ENCODE results near the gene PIP5K1B.
A peak's percentile ranks its signal among the peaks of the same experiment; 100 is the strongest.
"Not testable (repeated sequence)": the region's sequence is repeated elsewhere in the genome, so short reads cannot be mapped to it uniquely, and the experiment has no call there.

Gene PIP5K1B

DNA sequence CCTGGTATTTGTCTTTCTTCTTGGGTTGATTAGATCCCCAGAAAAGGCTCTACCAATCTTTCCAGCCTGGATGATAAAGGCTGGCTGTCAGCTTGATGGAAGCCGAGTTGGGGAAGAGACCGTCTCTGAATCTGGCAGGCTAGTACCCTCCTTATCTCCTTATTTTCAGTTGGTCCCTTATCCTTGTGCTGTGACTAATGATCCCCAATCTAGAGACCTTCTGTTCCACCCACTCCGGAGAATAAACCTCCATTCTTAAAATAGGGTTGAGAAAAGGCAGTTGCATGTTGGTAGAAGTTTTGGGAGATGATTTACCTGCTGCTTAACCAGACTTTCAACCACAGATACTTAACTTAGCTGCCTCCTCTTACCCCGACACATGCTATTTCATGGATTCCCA, 256.5 kb downstream of the PIP5K1B start:
- DNase-seq (ENCODE audit: low spot score): no peak

DNA sequence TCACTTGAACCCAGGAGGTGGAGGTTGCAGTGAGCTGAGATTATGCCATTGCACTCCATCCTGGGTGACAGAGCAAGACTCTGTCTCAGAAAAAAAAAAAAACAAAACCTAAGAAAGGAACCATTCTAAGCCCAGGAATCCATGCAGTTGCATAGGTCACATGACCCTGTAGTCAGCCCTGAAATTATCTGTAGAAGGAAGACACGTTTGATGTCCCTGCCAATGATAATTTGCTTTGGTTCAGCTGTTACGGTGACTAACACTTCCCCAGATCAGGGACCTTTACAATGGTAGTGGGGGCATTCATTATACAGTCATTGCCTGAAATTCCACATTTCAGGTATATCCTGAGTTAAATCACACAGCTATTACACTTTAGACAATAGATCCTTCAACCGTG, 258.4 kb downstream of the PIP5K1B start:
- DNase-seq (ENCODE audit: low spot score): no peak

DNA sequence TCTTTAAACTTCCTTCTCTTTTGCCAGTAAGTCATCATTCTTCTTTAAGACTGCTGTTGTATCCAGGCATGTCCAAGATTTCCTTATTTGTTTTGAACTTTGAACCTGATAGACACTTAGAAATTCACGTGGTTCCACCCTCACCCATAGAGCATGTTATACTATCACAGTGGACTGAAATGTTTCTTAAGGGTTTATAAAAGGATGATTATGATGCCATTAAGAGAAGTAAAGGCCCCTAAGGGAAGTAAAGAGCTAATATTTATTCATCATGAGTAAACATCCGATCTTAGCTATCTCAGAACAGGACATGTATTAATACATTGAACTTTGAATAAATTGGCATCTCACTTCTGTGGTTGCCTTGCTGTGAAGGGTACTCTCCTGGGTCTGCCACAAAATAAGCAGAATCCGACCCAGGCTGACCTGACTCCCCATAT, 259.1 kb downstream of the PIP5K1B start:
- no peak for DNase-seq (ENCODE audit: low spot score)

DNA sequence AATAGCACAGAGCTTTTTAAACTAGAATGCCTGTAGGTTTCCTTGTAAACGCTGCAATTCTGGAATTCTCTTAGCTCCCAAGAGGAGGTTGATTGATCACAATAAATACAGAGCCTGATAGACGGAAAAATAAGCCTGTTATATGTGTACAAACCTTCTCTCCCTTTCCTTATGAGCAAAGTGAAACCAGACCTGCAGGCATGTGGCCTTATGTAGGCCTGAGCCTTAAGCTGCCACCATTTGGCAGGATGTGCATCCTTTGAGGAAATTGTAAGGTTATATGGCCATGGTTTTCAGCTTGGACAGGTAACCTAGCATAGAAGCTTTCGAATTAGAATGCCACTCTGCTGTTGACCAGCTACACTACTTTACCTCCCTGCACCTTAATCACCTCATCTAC, 259.7 kb downstream of the PIP5K1B start:
- no peak for DNase-seq (ENCODE audit: low spot score)

DNA sequence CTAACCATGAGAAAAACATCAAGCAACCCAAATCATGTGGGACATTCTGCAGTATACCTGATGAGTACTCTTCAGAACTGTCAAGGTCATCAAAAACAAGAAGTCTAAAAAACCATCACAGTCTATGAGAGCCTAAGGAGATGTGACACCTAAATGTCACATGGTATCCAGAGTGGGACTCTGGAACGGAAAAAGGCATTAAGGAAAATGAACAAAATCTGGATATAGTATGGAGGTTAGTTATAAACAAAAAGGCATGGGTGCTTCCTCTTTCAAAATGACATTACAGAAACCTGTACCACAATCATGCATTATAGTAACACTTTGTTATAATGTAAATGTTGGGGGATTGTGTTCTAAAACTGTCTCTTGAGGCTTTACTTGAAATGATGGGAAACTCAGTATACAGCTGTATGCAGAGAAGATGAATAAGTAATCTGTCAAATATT, 261.5 kb downstream of the PIP5K1B start:
- DNase-seq (ENCODE audit: low spot score): no peak

- no peak for DNase-seq (ENCODE audit: low spot score)
These were observed 262.8 kb downstream of the PIP5K1B start for GRCh38 chr9:68967800-68968199.

- DNase-seq (ENCODE audit: low spot score): no peak
These were observed 264.5 kb downstream of the PIP5K1B start for GRCh38 chr9:68969538-68969937.

DNA sequence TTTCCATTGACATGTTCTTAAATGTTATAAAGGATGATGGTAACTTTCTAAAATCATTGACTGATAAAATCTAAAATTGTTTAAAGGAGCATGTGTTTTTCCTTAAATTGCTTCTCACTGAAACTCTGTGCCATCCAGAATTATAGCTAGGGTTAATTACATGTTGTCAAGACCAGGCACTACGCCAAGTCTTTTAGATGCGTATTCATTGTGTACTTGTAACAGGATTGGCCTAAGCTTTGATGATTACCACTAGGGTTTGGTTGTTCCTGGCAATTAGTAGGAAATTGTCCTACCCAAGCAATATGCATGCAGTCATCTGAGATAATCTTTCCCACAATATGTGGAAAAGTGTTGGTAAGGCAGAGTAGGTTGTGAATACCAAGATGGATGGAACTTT, 265.1 kb downstream of the PIP5K1B start:
- no peak for DNase-seq (ENCODE audit: low spot score)

DNA sequence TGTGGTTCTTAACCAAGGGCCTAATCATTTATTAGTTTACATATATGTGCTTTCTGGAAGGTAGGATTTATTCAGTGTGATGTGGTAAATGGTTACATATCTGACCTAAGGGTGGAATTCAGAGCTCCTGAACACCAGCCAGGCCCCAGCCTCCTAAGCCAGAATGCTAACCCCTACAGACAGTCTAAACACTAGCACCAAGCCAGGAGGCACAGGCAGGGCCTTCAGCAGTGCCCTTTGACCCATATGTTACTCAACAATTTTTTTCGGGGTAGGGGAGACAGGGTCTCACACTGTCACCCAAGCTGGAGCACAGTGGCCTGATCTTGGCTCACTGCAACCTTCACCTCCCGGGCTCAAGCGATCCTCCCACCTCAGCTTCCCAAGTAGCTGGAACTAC, 268.6 kb downstream of the PIP5K1B start:
- no peak for DNase-seq (ENCODE audit: low spot score)

- DNase-seq (ENCODE audit: low spot score): no peak
These were observed 269.4 kb downstream of the PIP5K1B start for GRCh38 chr9:68974431-68974830.

GRCh38 chr9:68974901-68975300, 269.9 kb downstream of the PIP5K1B start:
- DNase-seq (ENCODE audit: low spot score): no peak

- no peak for DNase-seq (ENCODE audit: low spot score)
These were observed 270.5 kb downstream of the PIP5K1B start for GRCh38 chr9:68975365-68976043.

DNA sequence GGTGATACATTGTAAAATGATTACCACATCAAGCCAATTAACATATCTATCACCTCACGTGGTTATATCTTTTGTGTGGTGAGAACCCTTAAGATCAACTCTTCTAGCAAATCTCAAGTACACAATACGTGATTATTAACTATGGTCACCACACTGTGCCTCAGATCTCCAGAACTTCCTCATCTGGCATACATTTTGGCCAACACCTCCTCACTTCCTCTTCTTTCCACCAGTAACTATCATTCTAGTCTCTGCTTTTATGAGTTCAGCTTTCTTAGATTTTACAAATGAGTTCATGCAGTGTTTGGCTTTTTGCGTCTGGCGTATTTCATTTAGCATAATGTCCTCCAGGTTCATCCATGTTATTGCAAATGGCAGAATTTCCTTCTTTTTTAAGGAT, 273.0 kb downstream of the PIP5K1B start:
- no peak for DNase-seq (ENCODE audit: low spot score)

- DNase-seq (ENCODE audit: low spot score): no peak
These were observed 273.5 kb downstream of the PIP5K1B start for GRCh38 chr9:68978501-68978900.

DNA sequence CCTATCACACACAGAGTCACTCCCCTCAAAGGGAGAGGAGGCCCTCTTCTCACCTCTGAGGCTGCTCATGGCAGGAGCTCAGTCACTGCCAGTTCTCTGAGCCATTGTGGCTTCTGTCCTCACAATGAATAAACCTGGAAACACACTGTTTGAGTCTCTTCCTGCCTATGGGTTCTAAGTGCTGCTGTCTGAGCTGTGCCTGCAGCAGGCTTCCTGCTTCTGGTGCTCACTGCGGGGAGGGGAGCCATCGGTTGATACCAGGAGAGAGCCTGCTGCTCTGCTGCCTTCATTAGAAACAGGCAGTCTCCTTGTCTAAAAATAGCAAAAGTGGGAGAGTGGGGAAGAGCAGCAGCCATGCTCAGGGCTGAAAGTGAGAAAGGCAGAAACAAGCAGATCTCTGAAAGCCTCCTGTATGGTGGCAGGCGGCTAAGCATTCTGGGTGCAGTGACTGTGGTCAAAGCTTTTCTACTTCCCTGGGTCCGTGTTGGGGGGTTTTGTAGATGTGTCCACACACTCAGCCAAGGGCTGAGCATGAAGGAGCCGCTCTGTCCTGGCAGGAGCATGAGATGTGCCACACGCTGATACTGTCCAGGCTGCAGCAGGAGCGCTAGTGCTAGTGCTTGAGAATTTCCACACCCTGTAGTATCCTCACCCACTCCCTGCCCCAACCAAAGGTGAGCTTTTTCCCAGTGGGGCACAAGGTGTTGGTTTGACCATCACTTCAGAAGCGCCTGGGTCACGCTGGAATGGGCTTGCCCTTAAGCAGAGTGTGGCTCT, 274.7 kb downstream of the PIP5K1B start:
- DNase-seq (ENCODE audit: low spot score): peak; percentile 83

DNA sequence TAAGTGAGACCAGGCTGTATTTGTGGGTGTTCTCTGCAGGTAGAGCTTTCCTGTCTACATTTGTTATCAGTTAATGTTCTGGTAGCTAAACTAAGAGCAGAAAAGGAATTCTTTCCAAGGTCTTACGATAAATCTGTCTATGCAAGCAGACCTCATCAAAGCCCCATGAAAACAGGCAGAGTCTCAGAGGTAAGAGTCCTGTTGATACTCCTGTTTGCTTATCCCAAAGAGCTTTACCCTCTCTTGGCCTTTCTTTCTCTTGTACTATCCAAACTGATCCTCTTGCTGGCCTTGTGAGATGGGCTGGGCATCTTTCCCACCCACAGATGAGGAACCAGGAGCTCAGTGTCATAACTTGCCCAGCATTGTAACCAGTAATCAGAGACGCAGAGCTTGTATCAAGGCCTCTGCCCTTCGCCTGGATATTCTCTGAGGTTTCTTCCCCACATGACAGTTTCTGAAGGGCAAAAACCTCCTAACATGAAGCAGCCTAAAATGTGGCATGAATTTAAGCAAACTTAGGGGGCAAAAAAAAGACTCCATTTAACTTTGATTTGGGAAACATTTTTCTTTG, 275.4 kb downstream of the PIP5K1B start:
- DNase-seq (ENCODE audit: low spot score): peak; percentile 55

- DNase-seq (ENCODE audit: low spot score): no peak
These were observed 276.7 kb downstream of the PIP5K1B start for GRCh38 chr9:68981789-68982188.

GRCh38 chr9:68983008-68983411, 278.0 kb downstream of the PIP5K1B start:
- no peak for DNase-seq (ENCODE audit: low spot score)

DNA sequence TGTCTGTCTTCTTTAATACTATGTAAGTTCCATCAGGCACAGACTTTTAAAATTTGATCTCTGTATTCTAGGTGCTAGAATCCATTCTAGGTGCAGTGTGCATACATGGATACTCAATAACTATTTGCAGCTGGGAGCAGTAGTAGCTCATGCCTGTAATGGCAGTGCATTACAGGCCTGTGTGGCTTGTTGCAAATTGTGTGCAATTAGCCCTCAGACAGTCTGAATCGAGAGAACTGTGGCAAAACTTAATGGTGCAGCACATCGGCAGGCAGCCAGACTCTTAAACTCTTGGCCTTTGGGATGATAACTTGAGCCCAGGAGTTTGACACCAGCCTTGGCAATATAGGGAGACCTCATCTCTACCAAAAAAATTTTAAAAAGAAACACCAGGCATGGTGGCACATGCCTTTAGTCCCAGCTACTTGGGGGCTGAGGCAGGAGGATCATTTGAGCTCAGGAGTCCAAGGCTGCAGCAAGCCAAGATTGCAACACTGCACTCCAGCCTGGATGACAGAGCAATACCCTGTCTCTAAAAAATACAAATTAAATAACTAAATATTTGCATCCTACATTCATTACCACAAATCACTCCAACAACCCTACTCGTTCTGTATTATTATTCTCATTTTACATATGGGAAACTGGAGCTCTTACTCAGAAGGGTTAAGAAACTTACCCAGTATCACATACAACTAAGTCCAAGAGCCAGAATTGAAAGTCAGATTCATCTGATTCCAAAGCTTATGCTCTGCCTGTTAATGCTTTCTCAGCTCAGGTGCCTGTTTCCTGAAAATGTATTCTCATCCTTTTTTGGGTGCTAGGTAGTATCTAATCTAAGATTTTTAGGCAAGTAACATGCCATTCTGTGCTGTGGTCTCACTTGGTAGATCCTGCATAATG, 278.7 kb downstream of the PIP5K1B start:
- DNase-seq (ENCODE audit: low spot score): no peak

- not testable (repeated sequence) for DNase-seq (ENCODE audit: low spot score)
These were observed 281.9 kb downstream of the PIP5K1B start for GRCh38 chr9:68986949-68987348.

- DNase-seq (ENCODE audit: low spot score): no peak
These were observed 286.4 kb downstream of the PIP5K1B start for GRCh38 chr9:68991457-68991856.

GRCh38 chr9:68995776-68996175, 290.7 kb downstream of the PIP5K1B start:
- no peak for DNase-seq (ENCODE audit: low spot score)
